H9 (cell line): ENCODE measurements around the gene INSR. TPM values are rescaled to one million over a fixed set of nuclear protein-coding genes. Genes with fewer than 3 reads are reported as not detected.

ENCODE experiments used
- DNase-seq: peaks from one replicate; pipeline ENCODE4 v3.0.0-alpha.2; 2017
- H2AFZ ChIP-seq: one replicate; pipeline ENCODE4 v1.6.1; 2013; ENCODE audit warnings: mild to moderate bottlenecking, low read length, control low read depth, moderate library complexity
- H2AK5ac ChIP-seq: 2 replicates; pipeline ENCODE4 v1.6.1; 2013; ENCODE audit warnings: low read length, control low read depth, mixed read lengths; ENCODE audit not compliant: insufficient read length
- H2BK120ac ChIP-seq: one replicate; pipeline ENCODE4 v1.6.1; 2013; ENCODE audit warnings: low read depth, mild to moderate bottlenecking, low read length, control low read depth, inconsistent platforms; ENCODE audit not compliant: poor library complexity, severe bottlenecking
- H2BK12ac ChIP-seq: 2 replicates; pipeline ENCODE4 v1.6.1; 2013; ENCODE audit warnings: low read length, control low read depth, mixed read lengths, low read depth; ENCODE audit not compliant: insufficient read length
- H2BK15ac ChIP-seq: 2 replicates; pipeline ENCODE4 v1.6.1; 2013; ENCODE audit warnings: low read depth, low read length, control low read depth
- H2BK20ac ChIP-seq: one replicate; pipeline ENCODE4 v1.6.1; 2013; ENCODE audit warnings: low read depth, mild to moderate bottlenecking, low read length, control low read depth, inconsistent platforms; ENCODE audit not compliant: poor library complexity, severe bottlenecking
- H2BK5ac ChIP-seq: 2 replicates; pipeline ENCODE4 v1.6.1; 2013; ENCODE audit warnings: low read length, control low read depth, mixed read lengths; ENCODE audit not compliant: insufficient read length
- H3K14ac ChIP-seq: 2 replicates; pipeline ENCODE4 v1.6.1; 2013; ENCODE audit warnings: low read length, control low read depth; ENCODE audit not compliant: insufficient read depth
- H3K18ac ChIP-seq: 2 replicates; pipeline ENCODE4 v1.6.1; 2013; ENCODE audit warnings: low read depth, mild to moderate bottlenecking, mixed read lengths, low read length, control low read depth; ENCODE audit not compliant: insufficient read length
- H3K23ac ChIP-seq: 2 replicates; pipeline ENCODE4 v1.6.1; 2013; ENCODE audit warnings: low read length, control low read depth, mixed read lengths, low read depth; ENCODE audit not compliant: insufficient read length
- H3K23me2 ChIP-seq: 2 replicates; pipeline ENCODE4 v1.6.1; 2013; ENCODE audit warnings: low read depth, mild to moderate bottlenecking, mixed read lengths, low read length, control low read depth; ENCODE audit not compliant: insufficient read length, poor library complexity, severe bottlenecking
- H3K27ac ChIP-seq: 2 replicates; pipeline ENCODE4 v1.5.1; 2013; ENCODE audit warnings: low read length, control low read depth, mixed read lengths, low read depth; ENCODE audit not compliant: insufficient read length
- H3K27me3 ChIP-seq: 2 replicates; pipeline ENCODE4 v1.6.1; 2013; ENCODE audit warnings: low read length, control low read depth, inconsistent platforms; ENCODE audit not compliant: insufficient read depth
- H3K4ac ChIP-seq: 2 replicates; pipeline ENCODE4 v1.6.1; 2013; ENCODE audit warnings: low read depth, mild to moderate bottlenecking, control low read depth, inconsistent platforms, low read length, moderate library complexity
- H3K4me1 ChIP-seq: 2 replicates; pipeline ENCODE4 v1.6.1; 2013; ENCODE audit warnings: low read length, control low read depth, inconsistent platforms; ENCODE audit not compliant: insufficient read depth
- H3K4me2 ChIP-seq: 2 replicates; pipeline ENCODE4 v1.6.1; 2013; ENCODE audit warnings: low read length, control low read depth, mixed read lengths; ENCODE audit not compliant: insufficient read length, insufficient read depth
- H3K56ac ChIP-seq: 2 replicates; pipeline ENCODE4 v1.6.1; 2013; ENCODE audit warnings: low read depth, mild to moderate bottlenecking, mixed read lengths, low read length, control low read depth; ENCODE audit not compliant: insufficient read length
- H3K79me1 ChIP-seq: 2 replicates; pipeline ENCODE4 v1.6.1; 2013; ENCODE audit warnings: low read depth, mild to moderate bottlenecking, moderate library complexity, low read length, control low read depth, inconsistent platforms; ENCODE audit not compliant: insufficient read depth, poor library complexity, severe bottlenecking
- H3K79me2 ChIP-seq: 2 replicates; pipeline ENCODE4 v1.6.1; 2013; ENCODE audit warnings: low read length, control low read depth, inconsistent platforms; ENCODE audit not compliant: insufficient read depth
- H3K9ac ChIP-seq: 2 replicates; pipeline ENCODE4 v1.6.1; 2013; ENCODE audit warnings: low read length, control low read depth, mixed read lengths; ENCODE audit not compliant: insufficient read length; ENCODE audit errors: extremely low read depth
- H3K9me3 ChIP-seq: one replicate; pipeline ENCODE4 v1.6.1; 2013; ENCODE audit warnings: low read depth, low read length, inconsistent platforms; ENCODE audit not compliant: control insufficient read depth
- H3T11ph ChIP-seq: one replicate; pipeline ENCODE4 v1.6.1; 2013; ENCODE audit warnings: mild to moderate bottlenecking, low read length, control low read depth, inconsistent platforms
- H4K20me1 ChIP-seq: one replicate; pipeline ENCODE4 v1.6.1; 2013; ENCODE audit not compliant: control insufficient read depth, insufficient read length, insufficient read depth
- H4K5ac ChIP-seq: 2 replicates; pipeline ENCODE4 v1.6.1; 2013; ENCODE audit warnings: low read depth, mild to moderate bottlenecking, mixed read lengths, low read length, control low read depth; ENCODE audit not compliant: insufficient read length
- H4K8ac ChIP-seq: replicated peaks from 2 replicates; pipeline ENCODE4 v1.6.1; 2013; ENCODE audit warnings: low read length, control low read depth, mixed read lengths, low read depth; ENCODE audit not compliant: insufficient read length
- H4K91ac ChIP-seq: 2 replicates; pipeline ENCODE4 v1.6.1; 2013; ENCODE audit warnings: low read depth, mild to moderate bottlenecking, moderate library complexity, mixed read lengths, low read length, control low read depth; ENCODE audit not compliant: insufficient read length
- H3K27ac Mint-ChIP-seq, 3 experiments: 2 replicates in 2 of 3; 3 replicates in 1 of 3; pipeline ENCODE4 v1.8.0; 2020 to 2021; ENCODE audit warnings: mixed read lengths in 3 of 3, mild to moderate bottlenecking in 1 of 3, moderate library complexity in 1 of 3
- H3K27me3 Mint-ChIP-seq: 2 replicates; pipeline ENCODE4 v1.8.0; 2021; ENCODE audit warnings: low read depth, mild to moderate bottlenecking, moderate library complexity, mixed read lengths
- H3K36me3 Mint-ChIP-seq, 3 experiments: 2 replicates in 2 of 3; 3 replicates in 1 of 3; pipeline ENCODE4 v1.8.0; 2020 to 2021; ENCODE audit warnings: low read depth in 3 of 3, mixed read lengths in 3 of 3; ENCODE audit not compliant: insufficient read depth in 1 of 3
- H3K4me1 Mint-ChIP-seq, 2 experiments: 2 replicates each; pipeline ENCODE4 v1.8.0; 2020; ENCODE audit warnings: mixed read lengths in 2 of 2
- H3K4me3 Mint-ChIP-seq, 2 experiments: 2 replicates in 1 of 2; 3 replicates in 1 of 2; pipeline ENCODE4 v1.8.0; 2020 to 2021; ENCODE audit warnings: mild to moderate bottlenecking in 2 of 2, mixed read lengths in 2 of 2, moderate library complexity in 1 of 2
- H3K9me3 Mint-ChIP-seq, 2 experiments: 2 replicates in 1 of 2; 3 replicates in 1 of 2; pipeline ENCODE4 v1.8.0; 2020; ENCODE audit warnings: mild to moderate bottlenecking in 2 of 2, mixed read lengths in 2 of 2, moderate library complexity in 1 of 2
- WGBS: extraction: QIAGEN DNeasy Blood & Tissue Kit; methylation state at CpG from one replicate; pipeline ENCODE4 v1.1.7; 2013; ENCODE audit warnings: missing lambda C conversion rate, low lambda C conversion rate, mixed read lengths; ENCODE audit not compliant: insufficient read length; ENCODE audit errors: extremely low coverage; 5-methylcytosine and 5-hydroxymethylcytosine counted together
- total RNA-seq: library from RNA; stranded (reverse); gene quantifications from 2 replicates; pipeline ENCODE4 v1.2.1, GENCODE V29; 2021
- TF ChIP-seq, protein P1 (sequence below): fragments of 200-600 bp; sonication (generic); conservative IDR thresholded peaks from 3 replicates; pipeline ENCODE4 v1.8.0; 2021; ENCODE audit warnings: antibody characterized with exemption, mild to moderate bottlenecking

The INSR gene
- total RNA-seq, 1 experiment from 2014 or later: 39.8 TPM

DNA sequence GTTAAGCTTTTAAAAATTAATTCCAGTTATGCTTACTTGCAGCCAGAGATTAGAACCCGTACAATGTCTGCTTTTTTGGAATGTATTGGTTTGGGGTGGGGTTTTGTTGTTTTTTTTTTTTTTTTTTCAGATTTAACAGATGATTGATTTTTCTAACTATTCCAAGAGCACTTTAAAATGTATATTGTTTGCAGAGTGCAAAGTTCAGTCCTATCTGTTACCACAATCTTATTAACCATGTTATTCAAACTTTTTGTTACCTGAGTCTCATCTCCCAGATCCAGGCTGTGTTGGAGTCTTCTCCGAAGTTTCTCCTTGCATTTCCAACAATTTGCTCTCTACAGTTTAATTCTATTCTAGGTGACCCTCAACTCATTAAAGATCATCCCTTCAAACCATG, 91.3 kb downstream of the INSR start:
- Histone ChIP-seq H3K18ac (no peak overlapping the region), H3K4me2 (no peak overlapping the region), H3K9ac (no peak overlapping the region), H3K14ac (no peak overlapping the region), H3K27ac (no peak overlapping the region), H3K23me2 (no peaks in the 10 kb centered on the region), H3T11ph (no peak overlapping the region), H4K91ac (no peak overlapping the region), H2BK12ac (no peak overlapping the region), H3K79me2 (0 out of 2 replicates have a peak, but pooled peaks cover 1% of the 10 kb centered on the region), H2BK120ac (no peak overlapping the region), H3K27me3 (no peaks in the 10 kb centered on the region), H2BK5ac (no peak overlapping the region), H2BK15ac (no peak overlapping the region), H2BK20ac (no peak overlapping the region), H3K79me1 (no peaks in the 10 kb centered on the region), H3K9me3 (no peaks in the 10 kb centered on the region), H4K8ac (no peak overlapping the region), H2AK5ac (no peak overlapping the region), H4K20me1 (no peaks in the 10 kb centered on the region), H3K56ac (no peak overlapping the region), H2AFZ (no peak overlapping the region), H3K4me1 (no peaks in the 10 kb centered on the region; the same call in 1 of the 2 replicates), H3K23ac (no peak overlapping the region), H4K5ac (no peak overlapping the region), H3K4ac (no peak overlapping the region)
- Mint-ChIP-seq H3K27me3 (no peaks in the 10 kb centered on the region), H3K36me3 (no peaks in the 10 kb centered on the region), H3K4me1 (peaks cover 11 to 17% of the 10 kb centered on the region in 2 experiments), H3K9me3 (no peaks in the 10 kb centered on the region), H3K27ac (no peak overlapping the region), H3K4me3 (no peak overlapping the region)
- no peak for DNase-seq
- TF ChIP-seq, protein P1, sequence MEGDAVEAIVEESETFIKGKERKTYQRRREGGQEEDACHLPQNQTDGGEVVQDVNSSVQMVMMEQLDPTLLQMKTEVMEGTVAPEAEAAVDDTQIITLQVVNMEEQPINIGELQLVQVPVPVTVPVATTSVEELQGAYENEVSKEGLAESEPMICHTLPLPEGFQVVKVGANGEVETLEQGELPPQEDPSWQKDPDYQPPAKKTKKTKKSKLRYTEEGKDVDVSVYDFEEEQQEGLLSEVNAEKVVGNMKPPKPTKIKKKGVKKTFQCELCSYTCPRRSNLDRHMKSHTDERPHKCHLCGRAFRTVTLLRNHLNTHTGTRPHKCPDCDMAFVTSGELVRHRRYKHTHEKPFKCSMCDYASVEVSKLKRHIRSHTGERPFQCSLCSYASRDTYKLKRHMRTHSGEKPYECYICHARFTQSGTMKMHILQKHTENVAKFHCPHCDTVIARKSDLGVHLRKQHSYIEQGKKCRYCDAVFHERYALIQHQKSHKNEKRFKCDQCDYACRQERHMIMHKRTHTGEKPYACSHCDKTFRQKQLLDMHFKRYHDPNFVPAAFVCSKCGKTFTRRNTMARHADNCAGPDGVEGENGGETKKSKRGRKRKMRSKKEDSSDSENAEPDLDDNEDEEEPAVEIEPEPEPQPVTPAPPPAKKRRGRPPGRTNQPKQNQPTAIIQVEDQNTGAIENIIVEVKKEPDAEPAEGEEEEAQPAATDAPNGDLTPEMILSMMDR: no peak
- WGBS: no CpG with 5 or more reads among the region's 2 CpGs
